Endodermal cell (in vitro differentiated cells): ENCODE data around the gene OTUD6A. TPM values are rescaled to one million over a fixed set of nuclear protein-coding genes. Genes with fewer than 3 reads are reported as not detected.

Experiments used
- DNase-seq: peaks from one replicate; pipeline ENCODE4 v3.0.0-alpha.2; 2017
- H3K27ac ChIP-seq: 2 replicates; pipeline ENCODE4 v1.5.1; 2013; ENCODE audit warnings: mild to moderate bottlenecking, low read depth, low read length, moderate library complexity
- H3K27me3 ChIP-seq: 2 replicates; pipeline ENCODE4 v1.6.1; 2013; ENCODE audit warnings: mild to moderate bottlenecking, low read length, moderate library complexity; ENCODE audit not compliant: insufficient read depth, control insufficient read depth, poor library complexity, severe bottlenecking
- H3K36me3 ChIP-seq: 2 replicates; pipeline ENCODE4 v1.7.0; 2013; ENCODE audit warnings: mild to moderate bottlenecking, low read length, moderate library complexity; ENCODE audit not compliant: control insufficient read depth, insufficient read depth
- H3K4me1 ChIP-seq: one replicate; pipeline ENCODE4 v1.7.0; 2013; ENCODE audit warnings: low read length; ENCODE audit not compliant: control insufficient read depth, insufficient read depth
- H3K4me3 ChIP-seq: 2 replicates; pipeline ENCODE4 v1.5.1; 2013; ENCODE audit warnings: mild to moderate bottlenecking, low read length, moderate library complexity
- H3K9ac ChIP-seq: 2 replicates; pipeline ENCODE4 v1.6.1; 2013; ENCODE audit warnings: mild to moderate bottlenecking, low read length, moderate library complexity; ENCODE audit not compliant: poor library complexity, severe bottlenecking; ENCODE audit errors: extremely low read depth
- H3K9me3 ChIP-seq: 2 replicates; pipeline ENCODE4 v1.6.1; 2013; ENCODE audit warnings: mild to moderate bottlenecking, low read length, moderate library complexity; ENCODE audit not compliant: control insufficient read depth
- H3K27ac Mint-ChIP-seq: 2 replicates; pipeline ENCODE4 v1.8.0; 2020; ENCODE audit warnings: mixed read lengths
- H3K27me3 Mint-ChIP-seq: 2 replicates; pipeline ENCODE4 v1.8.0; 2021; ENCODE audit warnings: mild to moderate bottlenecking, mixed read lengths; ENCODE audit not compliant: insufficient read depth
- H3K36me3 Mint-ChIP-seq: 2 replicates; pipeline ENCODE4 v1.8.0; 2020; ENCODE audit warnings: low read depth, mixed read lengths
- H3K4me1 Mint-ChIP-seq: 2 replicates; pipeline ENCODE4 v1.8.0; 2020; ENCODE audit warnings: mixed read lengths
- H3K4me3 Mint-ChIP-seq: 2 replicates; pipeline ENCODE4 v1.8.0; 2020; ENCODE audit warnings: mild to moderate bottlenecking, moderate library complexity, mixed read lengths
- H3K9me3 Mint-ChIP-seq: 2 replicates; pipeline ENCODE4 v1.8.0; 2020; ENCODE audit warnings: mild to moderate bottlenecking, mixed read lengths
- CTCF ChIP-seq: fragments of 200-600 bp; sonication (generic); conservative IDR thresholded peaks from 2 replicates; pipeline ENCODE4 v1.5.0; 2021; ENCODE audit warnings: antibody characterized with exemption, mild to moderate bottlenecking
- WGBS, 2 experiments: methylation state at CpG; one replicate each; pipeline versions ENCODE4 v1.1.5 to v1.1.7; 2013; ENCODE audit warnings: missing lambda C conversion rate in 2 of 2, mixed read lengths in 1 of 2; ENCODE audit not compliant: insufficient coverage in 1 of 2, insufficient read length in 1 of 2; 5-methylcytosine and 5-hydroxymethylcytosine counted together
- long read RNA-seq, 4 experiments: library from polyadenylated mRNA in 2 of 4; library from RNA in 1 of 4; library from capped mRNA in 1 of 4; stranded (forward) in 3 of 4; unstranded in 1 of 4; transcript quantifications; one replicate each; pipeline ENCODE4 v2.0.0, GENCODE V29; 2020 to 2021; ENCODE audit warnings: inconsistent platforms in 1 of 4
- polyA plus RNA-seq, 2 experiments: library from polyadenylated mRNA; stranded (reverse); fragments of 50-300 nt; gene quantifications; one replicate each; pipeline ENCODE4 v1.2.3, GENCODE V29; 2013
- total RNA-seq, 2 donors: library from RNA; stranded (reverse); fragmentation: NEBNext Ultra II Directional in 1 of 2; extraction: Animal tissue kit (Norgen Biotek cat#: 25700) in 1 of 2; gene quantifications; 2 replicates in 1 of 2; 3 replicates in 1 of 2; pipeline ENCODE4 v1.2.1, GENCODE V29; 2021

Gene OTUD6A
- total RNA-seq: under 1 TPM in 1 of 2 donors, not detected in 1; 0.53 TPM
- not detected for polyA plus RNA-seq (2013, experiment 1 of 2)
- polyA plus RNA-seq (2013, experiment 2 of 2): not detected
- long read RNA-seq, experiment 1: 0 reads
- long read RNA-seq, experiment 2, partial matches to known transcripts: 0 of 1 reads
- long read RNA-seq, experiment 2, other reads (novel, unspliced or antisense): 0 of 1 reads
- long read RNA-seq, experiment 3: 0 reads
- long read RNA-seq, experiment 4: 0 reads

DNA sequence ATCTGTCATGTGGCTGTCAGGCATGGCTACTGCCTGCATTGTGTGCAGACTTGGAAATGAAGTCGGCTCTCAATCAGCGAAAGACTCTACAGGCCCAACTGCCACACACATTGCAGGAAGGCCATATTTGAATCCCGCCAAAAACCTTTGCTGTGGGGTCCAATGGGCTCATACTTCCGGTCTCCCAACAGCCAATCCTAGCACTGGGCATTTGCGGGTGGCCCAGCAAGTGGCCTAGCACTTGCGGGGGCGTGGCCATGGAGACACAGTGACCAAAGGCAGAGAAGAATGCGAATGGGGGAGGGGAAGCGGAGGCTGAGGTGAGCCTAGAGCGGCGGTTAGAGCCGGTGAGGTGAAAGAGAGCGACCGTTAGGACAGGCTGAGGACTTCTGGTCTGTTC, at the start of gene OTUD6A:
Gene OTUD6A, plus strand, starts transcription at position 382 of the 400 bp plus-strand sequence. CDS start 68 bp downstream, outside the sequence.
- no peaks in the 10 kb centered on the region for H3K36me3 Mint-ChIP-seq
- H3K27ac Mint-ChIP-seq: no peak within 1 kb of the TSS
- DNase-seq: no peak
- Histone ChIP-seq H3K9ac (no peak within 1 kb of the TSS), H3K4me3 (no peak within 1 kb of the TSS), H3K36me3 (no peaks in the 10 kb centered on the region), H3K4me1 (no peaks in the 10 kb centered on the region), H3K27ac (no peak within 1 kb of the TSS), H3K27me3 (no peaks in the 10 kb centered on the region), H3K9me3 (no peaks in the 10 kb centered on the region)
- peaks cover 76% of the 10 kb centered on the region for H3K9me3 Mint-ChIP-seq
- peaks cover 9% of the 10 kb centered on the region for H3K4me1 Mint-ChIP-seq
- TF ChIP-seq CTCF: no peak
- peaks cover 19% of the 10 kb centered on the region for H3K27me3 Mint-ChIP-seq
- WGBS, 2 experiments: 93 to 98% methylated on average over 5 to 13 of the region's 14 CpGs
- no peak within 1 kb of the TSS for H3K4me3 Mint-ChIP-seq

DNA sequence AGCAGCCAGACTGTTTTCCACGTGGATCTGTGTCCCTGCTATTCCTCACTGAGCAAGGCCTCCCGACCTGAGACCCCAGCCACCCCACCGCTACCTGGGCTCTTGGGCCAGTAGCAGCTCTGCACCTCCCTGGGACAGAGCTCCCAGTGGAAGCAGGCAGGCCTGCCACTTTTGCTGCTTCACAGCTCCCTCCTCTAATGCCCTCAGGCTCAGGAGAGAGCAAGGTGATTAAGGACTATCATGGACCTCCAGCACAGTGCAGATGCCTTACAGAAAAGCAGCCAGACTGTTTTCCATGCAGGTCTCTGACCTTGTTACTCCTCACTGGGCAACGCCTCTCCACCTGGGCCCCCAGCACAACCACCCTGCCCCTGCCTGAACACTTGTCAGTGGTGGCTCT, 49.5 kb upstream of the OTUD6A start:
- Mint-ChIP-seq H3K4me3 (no peak overlapping the region), H3K27me3 (no peaks in the 10 kb centered on the region), H3K27ac (no peak overlapping the region), H3K4me1 (no peaks in the 10 kb centered on the region), H3K36me3 (peaks cover 9% of the 10 kb centered on the region), H3K9me3 (peaks cover 67% of the 10 kb centered on the region)
- Histone ChIP-seq H3K27me3 (no peaks in the 10 kb centered on the region), H3K36me3 (peaks cover 5% of the 10 kb centered on the region), H3K9ac (no peak overlapping the region), H3K27ac (no peak overlapping the region), H3K4me1 (no peaks in the 10 kb centered on the region), H3K9me3 (peaks cover 24% of the 10 kb centered on the region), H3K4me3 (no peak overlapping the region)
- DNase-seq: no peak
- TF ChIP-seq CTCF: no peak
- WGBS, 2 experiments: 82% methylated on average over 4 of the region's 4 CpGs; no CpG with 5 or more reads in 1 of the 2 experiments

DNA sequence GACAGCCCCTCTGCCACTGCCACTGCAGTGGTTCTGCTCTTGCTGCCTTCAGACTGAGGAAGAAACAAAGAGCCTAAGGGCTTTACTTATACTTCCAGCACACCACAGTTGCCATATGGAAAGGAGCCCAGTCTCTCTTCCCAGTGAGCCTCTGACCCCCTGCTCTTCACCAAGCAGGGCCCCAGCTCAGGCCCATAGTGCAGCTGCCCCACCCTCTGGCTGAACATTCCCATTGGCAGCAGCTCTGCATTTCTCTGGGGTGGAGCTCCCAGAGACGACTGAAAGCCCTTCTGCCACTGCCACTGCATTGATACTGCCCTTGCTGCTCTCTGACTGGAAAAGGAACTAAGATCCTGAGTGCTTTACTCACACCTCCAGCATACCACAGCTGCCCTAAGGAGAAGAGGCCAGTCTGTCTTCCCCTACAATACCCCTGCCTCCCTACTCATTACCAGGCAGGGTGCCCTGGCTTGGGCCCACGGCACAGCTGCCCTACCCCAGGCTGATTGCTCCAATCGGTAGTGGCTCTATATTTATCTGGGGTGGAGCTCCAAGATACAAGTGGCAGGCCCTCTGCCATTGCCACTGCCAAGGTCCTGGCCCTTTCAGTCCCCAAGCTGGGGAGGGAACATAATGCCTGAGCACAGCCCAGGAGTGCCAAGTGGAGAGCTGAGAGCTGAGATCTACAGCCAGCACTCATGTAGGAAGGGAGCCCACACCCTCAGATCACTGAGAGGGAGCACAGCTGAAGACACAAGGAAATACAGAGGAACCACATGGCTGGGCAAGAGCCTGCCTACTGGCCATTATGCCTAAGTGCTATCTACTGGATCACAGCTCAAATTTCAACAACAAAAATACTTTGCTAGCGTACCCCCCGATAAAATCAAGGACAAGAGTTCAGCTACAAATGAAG, 48.5 kb upstream of the OTUD6A start:
- peaks cover 5% of the 10 kb centered on the region for H3K36me3 ChIP-seq
- Mint-ChIP-seq H3K27me3 (no peaks in the 10 kb centered on the region), H3K36me3 (peaks cover 9% of the 10 kb centered on the region), H3K9me3 (peaks cover 71% of the 10 kb centered on the region), H3K4me1 (no peaks in the 10 kb centered on the region), H3K27ac (no peak overlapping the region), H3K4me3 (no peak overlapping the region)
- H3K4me3 ChIP-seq: no peak overlapping the region
- no peak for TF ChIP-seq CTCF
- no peak for DNase-seq
- peaks cover 29% of the 10 kb centered on the region for H3K9me3 ChIP-seq
- no peaks in the 10 kb centered on the region for H3K27me3 ChIP-seq
- no peak overlapping the region for H3K9ac ChIP-seq
- H3K27ac ChIP-seq: no peak overlapping the region
- WGBS, 2 experiments: 91% methylated on average over 5 of the region's 5 CpGs; no CpG with 5 or more reads in 1 of the 2 experiments
- H3K4me1 ChIP-seq: no peaks in the 10 kb centered on the region
